GM19023 (cell line): ENCODE data around the gene MRPL34.

Experiments used
- ATAC-seq: cut with Tn5 transposase; IDR thresholded peaks from one replicate; pipeline ENCODE4 v1.9.1; 2021; ENCODE audit warnings: mild to moderate bottlenecking, moderate library complexity; ENCODE audit not compliant: unreplicated experiment

MRPL34 gene

DNA sequence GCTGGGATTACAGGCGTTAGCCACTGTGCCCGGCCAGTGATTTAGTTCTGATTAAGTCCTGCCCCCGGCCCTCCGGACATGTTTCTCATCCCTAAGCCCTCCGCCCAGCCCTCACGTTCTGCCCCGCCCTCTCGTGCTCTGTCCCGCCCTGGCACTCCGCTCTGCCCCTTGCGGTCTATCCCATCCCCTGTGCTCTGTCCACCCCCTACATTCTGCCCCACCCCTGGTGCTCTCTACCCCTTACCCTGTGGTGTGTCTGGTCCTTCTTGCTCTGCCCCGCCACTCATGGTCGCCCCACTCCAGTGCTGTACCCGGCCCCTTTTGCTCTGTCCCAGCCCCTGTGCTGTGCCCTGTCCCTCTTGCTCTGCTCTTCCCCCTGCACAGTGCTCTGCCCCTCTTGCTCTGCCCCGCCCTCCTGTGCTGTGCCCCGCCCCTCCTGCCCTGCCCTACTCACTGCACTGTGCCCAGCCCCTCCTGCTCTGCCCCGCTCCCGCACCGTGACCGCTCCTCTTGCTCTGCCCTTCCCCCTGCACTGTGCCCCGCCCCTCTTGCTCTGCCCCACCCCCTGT lies 34.7 kb downstream of the MRPL34 start:
- no peak for ATAC-seq

- no peak for ATAC-seq
Observed at GRCh38 chr19:17340871-17341357, 35.2 kb downstream of the MRPL34 start.

GRCh38 chr19:17341386-17341785 lies 35.7 kb downstream of the MRPL34 start:
- ATAC-seq = no peak

DNA sequence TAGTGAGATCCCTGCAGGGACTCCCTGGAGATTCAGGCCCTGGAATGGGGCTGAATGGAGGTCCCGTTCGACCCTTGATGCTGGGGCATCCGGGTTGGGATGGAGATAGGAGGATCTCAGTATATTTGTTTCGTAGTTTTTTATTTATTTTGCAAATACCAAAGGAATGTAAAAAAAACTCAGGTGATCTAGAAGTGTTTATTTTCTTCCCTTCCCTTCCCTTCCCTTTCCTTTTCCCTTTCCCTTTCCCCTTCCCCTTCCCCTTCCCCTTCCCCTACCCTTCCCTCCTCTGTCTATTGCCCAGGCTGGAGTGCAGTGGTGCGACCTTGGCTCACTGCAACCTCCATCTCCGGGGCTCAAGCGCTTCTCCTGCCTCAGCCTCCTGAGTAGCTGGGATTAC lies 36.2 kb downstream of the MRPL34 start:
- no peak for ATAC-seq

- no peak for ATAC-seq
Observed at GRCh38 chr19:17346109-17346671, 40.5 kb downstream of the MRPL34 start.

DNA sequence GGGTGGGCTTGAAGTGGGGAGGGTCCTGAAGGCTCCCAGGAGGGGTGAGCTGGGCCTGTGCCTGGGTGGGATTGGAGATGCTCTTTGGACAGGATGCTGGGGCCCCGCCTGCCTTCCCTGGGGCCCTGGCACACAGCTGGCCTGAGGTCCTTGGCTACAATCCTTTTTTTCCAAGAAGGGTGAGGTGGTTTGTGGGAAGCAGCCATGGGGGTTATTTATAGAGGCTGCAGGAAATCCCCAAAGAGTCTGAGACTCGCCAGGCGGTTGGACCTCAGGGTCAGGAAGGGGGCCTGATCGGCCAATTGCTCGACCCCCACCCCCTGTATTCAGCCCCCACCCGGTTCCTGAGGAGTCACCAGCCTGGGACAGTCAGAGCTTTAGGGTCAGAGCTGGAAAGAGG lies 41.7 kb downstream of the MRPL34 start:
- no peak for ATAC-seq

DNA sequence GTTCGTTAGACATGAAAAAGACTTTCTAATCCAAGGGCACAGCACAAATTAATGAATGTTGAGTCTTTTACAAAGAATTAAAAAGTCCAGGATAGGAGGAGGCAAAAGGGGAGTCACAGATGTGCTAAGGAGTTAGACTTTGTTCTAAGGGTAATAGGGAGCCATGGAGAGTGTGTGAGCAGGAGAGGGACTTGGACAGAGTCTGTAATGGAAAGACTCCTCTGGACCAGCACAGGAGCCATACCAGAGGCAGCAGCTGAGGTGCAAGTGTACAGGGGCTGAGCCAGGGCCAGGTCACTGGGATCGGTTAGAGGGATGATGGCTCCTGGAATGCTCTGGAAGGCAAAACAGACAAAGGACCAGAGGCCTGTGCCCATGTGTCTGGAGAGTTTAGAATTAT lies 42.2 kb downstream of the MRPL34 start:
- ATAC-seq = no peak

- no peak for ATAC-seq
Observed at GRCh38 chr19:17348700-17349099, 43.0 kb downstream of the MRPL34 start.

- no peak for ATAC-seq
Observed at GRCh38 chr19:17351815-17352435, 46.3 kb downstream of the MRPL34 start.

DNA sequence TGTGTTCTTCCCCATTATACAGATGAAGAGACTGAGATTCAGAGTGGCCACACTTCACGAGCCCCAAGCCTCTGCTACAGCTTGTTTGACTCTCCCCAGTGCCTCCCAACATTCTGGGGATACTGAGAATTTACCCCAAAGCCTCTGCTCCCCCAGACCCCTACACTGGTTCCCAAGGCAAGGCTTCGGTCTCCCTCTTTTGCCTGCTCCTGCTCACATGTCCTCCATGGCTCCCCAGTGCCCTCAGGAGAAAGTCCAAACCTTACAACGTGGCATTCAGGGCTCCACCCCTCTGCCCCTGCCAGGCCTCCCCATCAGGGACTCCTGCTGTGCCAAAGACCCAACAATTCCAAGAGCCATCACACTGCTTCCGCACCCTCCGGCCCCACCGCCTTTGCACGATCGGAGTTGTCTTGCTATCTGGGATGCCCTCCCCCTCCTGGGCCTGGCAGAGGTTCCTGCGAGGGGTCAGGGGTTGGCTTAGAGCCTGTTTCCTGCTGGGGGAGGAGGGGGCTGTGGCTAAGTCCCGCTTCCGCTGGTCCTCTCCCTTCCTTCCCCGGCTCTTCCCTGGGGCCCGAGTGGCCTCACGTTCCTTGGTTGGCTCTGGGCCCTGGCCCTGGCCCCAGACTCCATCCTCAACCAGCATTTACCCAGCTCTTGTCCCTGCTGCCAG lies 47.1 kb downstream of the MRPL34 start:
- ATAC-seq = no peak

DNA sequence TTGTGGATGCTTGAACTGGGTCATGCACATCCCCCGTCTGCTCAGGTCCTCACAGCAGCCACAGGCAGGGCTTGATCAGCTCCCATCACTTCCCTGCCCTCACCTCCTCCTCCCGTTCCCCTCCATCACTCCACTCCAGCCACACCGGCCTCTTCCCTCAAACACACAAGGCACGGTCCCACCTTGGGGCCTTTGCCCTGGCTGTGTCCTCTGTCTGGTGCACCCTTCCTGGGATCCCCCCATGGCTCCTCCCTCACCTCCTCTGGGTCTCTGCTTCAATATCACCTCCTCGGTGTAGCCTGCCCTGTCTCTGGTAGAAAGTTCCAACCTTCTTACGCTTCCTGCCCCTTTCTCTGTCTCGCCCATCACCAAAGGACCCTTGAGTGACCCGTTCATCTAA lies 47.7 kb downstream of the MRPL34 start:
- ATAC-seq = no peak
